OCI-LY3 (cell line): ENCODE data around the gene TEX261.

Experiments used
- H2AFZ ChIP-seq: fragments of 200-600, 300-600 bp; shearing (Covaris generic); 2 replicates; pipeline ENCODE4 v1.6.0; 2014; ENCODE audit warnings: antibody characterized with exemption, low read depth, low read length
- H3K27ac ChIP-seq: fragments of 200-600, 300-600 bp; sonication (generic); 2 replicates; pipeline ENCODE4 v1.5.1; 2014; ENCODE audit warnings: mild to moderate bottlenecking, low read length, moderate library complexity, mixed read lengths
- H3K27me3 ChIP-seq: fragments of 200-600, 300-600 bp; sonication (generic); 2 replicates; pipeline ENCODE4 v1.6.1; 2014; ENCODE audit warnings: low read depth, low read length, mixed read lengths
- H3K36me3 ChIP-seq: fragments of 200-600, 300-600 bp; sonication (generic); replicated peaks from 2 replicates; pipeline ENCODE3; 2014; ENCODE audit warnings: low read depth, low read length, mixed read lengths
- H3K4me1 ChIP-seq: fragments of 300-600, 200-600 bp; sonication (generic); 2 replicates; pipeline ENCODE4 v1.6.1; 2014; ENCODE audit warnings: low read length, mixed read lengths
- H3K4me2 ChIP-seq: fragments of 200-600, 300-600 bp; sonication (generic); 2 replicates; pipeline ENCODE4 v1.6.1; 2014; ENCODE audit warnings: low read length, mixed read lengths
- H3K4me3 ChIP-seq: fragments of 300-600, 200-600 bp; sonication (generic); 2 replicates; pipeline ENCODE4 v1.5.1; 2014; ENCODE audit warnings: antibody characterized with exemption, mild to moderate bottlenecking, low read length, moderate library complexity
- H3K79me2 ChIP-seq: fragments of 300-600, 200-600 bp; shearing (Covaris generic); 2 replicates; pipeline ENCODE4 v1.6.1; 2014; ENCODE audit warnings: mild to moderate bottlenecking, low read length, mixed read lengths
- H3K9ac ChIP-seq: fragments of 300-600, 200-600 bp; shearing (Covaris generic); 2 replicates; pipeline ENCODE4 v1.6.0; 2014; ENCODE audit warnings: mild to moderate bottlenecking, low read length, moderate library complexity
- H3K9me3 ChIP-seq: fragments of 200-600, 300-600 bp; shearing (Covaris generic); 2 replicates; pipeline ENCODE4 v1.6.1; 2014; ENCODE audit warnings: low read length, mixed read lengths; ENCODE audit not compliant: insufficient read depth
- H4K20me1 ChIP-seq: fragments of 200-600, 300-600 bp; sonication (generic); 2 replicates; pipeline ENCODE4 v1.6.1; 2016; ENCODE audit warnings: low read length, mixed read lengths; ENCODE audit not compliant: insufficient read depth
- CTCF ChIP-seq: fragments of 200-600, 300-600 bp; sonication (generic); IDR thresholded peaks from 2 replicates; pipeline ENCODE4 v1.5.1; 2014; ENCODE audit warnings: antibody characterized with exemption, low read length, low read depth
- EZH2phosphoT487 ChIP-seq: fragments of 200-600 bp; shearing (Covaris generic); IDR thresholded peaks from 2 replicates; pipeline ENCODE4 v1.6.1; 2018; ENCODE audit warnings: antibody characterized with exemption, mixed run types, low read depth

The TEX261 gene

DNA sequence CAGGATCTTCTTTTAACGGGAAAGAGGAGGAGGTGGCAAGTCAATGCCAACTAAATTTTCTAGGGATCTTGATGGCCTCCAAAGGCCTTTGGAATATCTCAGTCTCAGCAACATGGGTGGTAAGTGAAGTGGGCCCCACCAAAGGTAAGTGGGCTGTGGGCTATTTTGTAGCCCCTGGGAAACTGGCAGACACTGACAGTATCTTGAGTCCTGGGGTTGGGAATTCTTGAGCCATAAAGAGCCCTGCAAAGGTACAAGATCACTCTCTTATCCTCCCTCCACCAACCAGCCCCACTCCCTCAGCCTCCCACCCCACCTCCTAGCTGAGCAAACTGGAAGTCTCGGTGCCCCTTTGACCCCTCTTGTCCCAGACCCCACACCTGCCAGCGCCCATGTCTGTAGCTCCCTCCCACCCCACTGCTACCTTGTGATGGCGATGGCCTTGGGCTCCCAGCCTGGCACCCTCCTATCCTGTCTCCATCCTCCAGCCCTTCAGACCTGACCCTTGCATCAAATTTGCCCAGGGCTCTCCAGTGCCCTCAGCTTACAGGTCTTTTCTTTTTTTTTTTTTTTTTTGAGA is 50.5 kb downstream of the TEX261 start:
- Histone ChIP-seq H3K27ac (no peak overlapping the region), H3K27me3 (no peaks in the 10 kb centered on the region), H3K4me2 (no peak overlapping the region), H4K20me1 (no peaks in the 10 kb centered on the region), H3K9ac (no peak overlapping the region), H3K79me2 (no peaks in the 10 kb centered on the region), H2AFZ (no peak overlapping the region), H3K4me1 (peaks cover 14% of the 10 kb centered on the region), H3K36me3 (no peaks in the 10 kb centered on the region), H3K4me3 (no peak overlapping the region), H3K9me3 (no peaks in the 10 kb centered on the region)
- no peak for TF ChIP-seq CTCF
- TF ChIP-seq EZH2phosphoT487: no peak

- H3K4me2 ChIP-seq: no peak overlapping the region
- no peak overlapping the region for H3K27ac ChIP-seq
- H4K20me1 ChIP-seq: no peaks in the 10 kb centered on the region
- H3K27me3 ChIP-seq: no peaks in the 10 kb centered on the region
- H3K79me2 ChIP-seq: no peaks in the 10 kb centered on the region
- H3K9me3 ChIP-seq: no peaks in the 10 kb centered on the region
- no peak overlapping the region for H3K4me3 ChIP-seq
- no peak for TF ChIP-seq EZH2phosphoT487
- no peak for TF ChIP-seq CTCF
- H3K36me3 ChIP-seq: no peaks in the 10 kb centered on the region
- H3K9ac ChIP-seq: no peak overlapping the region
- H2AFZ ChIP-seq: no peak overlapping the region
- peaks cover 14% of the 10 kb centered on the region for H3K4me1 ChIP-seq
Observed at GRCh38 chr2:70943205-70943871, 51.3 kb downstream of the TEX261 start.

DNA sequence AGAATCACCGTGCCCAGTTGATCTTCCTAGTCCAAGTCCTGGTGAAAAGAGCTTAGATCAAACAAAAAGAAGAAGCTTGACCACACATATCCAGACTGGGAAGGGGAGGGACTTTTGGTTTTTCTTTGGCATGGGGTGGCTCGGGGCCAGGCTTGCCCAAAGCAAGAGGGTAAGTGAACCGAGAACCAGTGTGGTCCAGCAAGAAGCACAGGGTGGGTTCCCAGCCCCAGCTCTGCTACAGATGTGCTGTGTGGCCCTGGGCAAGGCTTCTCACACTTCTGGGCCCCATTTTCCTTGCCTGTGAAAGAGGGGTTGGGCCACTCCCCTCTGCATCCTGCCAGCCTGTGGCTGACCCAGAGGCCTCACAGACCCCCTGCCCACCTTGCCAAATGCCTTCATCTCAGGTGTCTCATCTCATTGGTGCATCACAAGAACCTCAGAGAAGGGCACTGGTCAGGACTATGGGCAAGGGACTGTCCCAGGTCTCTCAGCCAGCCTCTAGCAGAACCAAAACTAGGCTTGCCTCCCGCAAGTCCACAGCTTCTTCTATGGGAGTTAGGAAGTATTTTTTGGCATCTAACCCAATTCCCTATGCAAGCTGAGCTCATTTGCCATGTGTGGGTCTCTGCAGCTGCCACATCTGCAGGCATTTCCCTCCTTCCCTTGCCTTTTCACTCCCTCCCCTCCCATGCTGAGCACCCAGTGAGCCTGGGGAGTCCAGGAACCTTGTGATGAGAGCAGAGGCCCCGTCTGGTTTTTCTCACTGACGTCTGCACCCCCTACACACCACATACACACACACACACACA is 52.1 kb downstream of the TEX261 start:
- Histone ChIP-seq H3K9me3 (no peaks in the 10 kb centered on the region), H3K4me1 (peaks cover 11% of the 10 kb centered on the region), H3K36me3 (no peaks in the 10 kb centered on the region), H4K20me1 (no peaks in the 10 kb centered on the region), H3K9ac (no peak overlapping the region), H3K79me2 (no peaks in the 10 kb centered on the region), H3K27ac (no peak overlapping the region), H2AFZ (no peak overlapping the region), H3K4me2 (no peak overlapping the region), H3K4me3 (no peak overlapping the region), H3K27me3 (no peaks in the 10 kb centered on the region)
- no peak for TF ChIP-seq CTCF
- TF ChIP-seq EZH2phosphoT487: no peak

DNA sequence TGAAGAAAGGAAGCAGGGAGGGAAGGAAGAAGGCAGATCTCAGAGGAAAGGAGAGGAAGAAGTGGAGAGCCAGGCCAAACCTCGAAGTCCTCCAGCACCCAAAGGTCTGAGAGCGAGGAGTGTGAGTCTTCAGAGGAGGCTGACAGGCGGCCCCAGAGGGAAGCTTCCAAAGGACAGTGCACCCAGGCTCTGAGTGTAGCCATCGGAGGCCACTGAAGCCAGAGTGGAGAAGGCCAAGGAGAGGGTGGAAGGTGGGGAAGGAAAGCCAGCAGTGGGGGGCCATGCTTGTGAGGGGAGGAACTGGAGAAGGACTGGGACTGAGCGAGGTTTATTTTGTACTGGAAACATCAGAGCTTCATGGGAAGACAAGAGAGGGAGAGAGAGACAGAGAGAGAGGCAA is 53.0 kb downstream of the TEX261 start:
- Histone ChIP-seq H3K36me3 (no peaks in the 10 kb centered on the region), H3K9ac (no peak overlapping the region), H3K9me3 (no peaks in the 10 kb centered on the region), H3K27ac (no peak overlapping the region), H3K4me2 (no peak overlapping the region), H3K4me3 (no peak overlapping the region), H3K27me3 (no peaks in the 10 kb centered on the region), H2AFZ (no peak overlapping the region), H4K20me1 (no peaks in the 10 kb centered on the region), H3K79me2 (no peaks in the 10 kb centered on the region), H3K4me1 (0 out of 2 replicates have a peak, but pooled peaks cover 3% of the 10 kb centered on the region)
- TF ChIP-seq CTCF: no peak
- TF ChIP-seq EZH2phosphoT487: no peak
